Gastrocnemius medialis (tissue), 4 donors: ENCODE data around the gene PWWP2B.

Source experiments
- POLR2A ChIP-seq, 2 donors: fragments of 450-650 bp; IDR thresholded peaks; one replicate each; pipeline ENCODE4 v1.6.1; 2017; ENCODE audit warnings: antibody characterized with exemption in 2 of 2, mild to moderate bottlenecking in 2 of 2, moderate library complexity in 2 of 2
- TF ChIP-seq, protein P1 (sequence below), 5 experiments: fragments of 450-650 bp in 3 of 5; fragments of 200-600 bp in 2 of 5; sonication (generic) in 2 of 5; IDR thresholded peaks in 4 of 5; conservative IDR thresholded peaks in 1 of 5; 1 replicate in 4 of 5; 2 replicates in 1 of 5; pipeline ENCODE4 v1.5.1; 2016 to 2019; ENCODE audit warnings: antibody characterized with exemption in 5 of 5, mild to moderate bottlenecking in 3 of 5, moderate library complexity in 3 of 5

GRCh38 chr10:132452216-132452650 is 55.2 kb downstream of the PWWP2B start:
- TF ChIP-seq POLR2A (IDR thresholded peaks at IDR 0.05), result no peak
- TF ChIP-seq, protein P1, sequence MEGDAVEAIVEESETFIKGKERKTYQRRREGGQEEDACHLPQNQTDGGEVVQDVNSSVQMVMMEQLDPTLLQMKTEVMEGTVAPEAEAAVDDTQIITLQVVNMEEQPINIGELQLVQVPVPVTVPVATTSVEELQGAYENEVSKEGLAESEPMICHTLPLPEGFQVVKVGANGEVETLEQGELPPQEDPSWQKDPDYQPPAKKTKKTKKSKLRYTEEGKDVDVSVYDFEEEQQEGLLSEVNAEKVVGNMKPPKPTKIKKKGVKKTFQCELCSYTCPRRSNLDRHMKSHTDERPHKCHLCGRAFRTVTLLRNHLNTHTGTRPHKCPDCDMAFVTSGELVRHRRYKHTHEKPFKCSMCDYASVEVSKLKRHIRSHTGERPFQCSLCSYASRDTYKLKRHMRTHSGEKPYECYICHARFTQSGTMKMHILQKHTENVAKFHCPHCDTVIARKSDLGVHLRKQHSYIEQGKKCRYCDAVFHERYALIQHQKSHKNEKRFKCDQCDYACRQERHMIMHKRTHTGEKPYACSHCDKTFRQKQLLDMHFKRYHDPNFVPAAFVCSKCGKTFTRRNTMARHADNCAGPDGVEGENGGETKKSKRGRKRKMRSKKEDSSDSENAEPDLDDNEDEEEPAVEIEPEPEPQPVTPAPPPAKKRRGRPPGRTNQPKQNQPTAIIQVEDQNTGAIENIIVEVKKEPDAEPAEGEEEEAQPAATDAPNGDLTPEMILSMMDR (IDR thresholded peaks at IDR 0.05 in 4 of 5, conservative IDR thresholded peaks at IDR 0.05 in 1 of 5), result no peak
